K562 (cell line): ENCODE results near the gene ZNF625.
A peak's percentile ranks its signal among the peaks of the same experiment; 100 is the strongest.

Experiments
- CTCF ChIP-seq, 3 experiments: IDR thresholded peaks in 2 of 3; conservative IDR thresholded peaks in 1 of 3; 2 replicates each; pipeline ENCODE4 v1.5.1; 2011 to 2012; ENCODE audit warnings: low read length in 3 of 3, mild to moderate bottlenecking in 3 of 3, control low read depth in 2 of 3, improper control_type of control experiment in 1 of 3, inconsistent platforms in 1 of 3, low read depth in 1 of 3, mixed read lengths in 1 of 3, moderate library complexity in 1 of 3; ENCODE audit not compliant: insufficient read depth in 2 of 3
- IRF2 ChIP-seq: sonication (generic); formaldehyde crosslinking; IDR thresholded peaks from 2 replicates; pipeline ENCODE4 v1.8.1; 2022; ENCODE audit warnings: mild to moderate bottlenecking, missing genetic modification reagents
- MYBL2 ChIP-seq, 2 experiments: fragments of 450-650 bp in 1 of 2; sonication (generic) in 1 of 2; formaldehyde crosslinking in 1 of 2; IDR thresholded peaks; 2 replicates each; pipeline versions ENCODE4 v1.6.1 to v1.8.1; 2017 to 2022; ENCODE audit warnings: borderline replicate concordance in 1 of 2, inconsistent platforms in 1 of 2, low read depth in 1 of 2, mild to moderate bottlenecking in 1 of 2, missing genetic modification reagents in 1 of 2, moderate library complexity in 1 of 2
- POLR2AphosphoS5 ChIP-seq: IDR thresholded peaks from 2 replicates; pipeline ENCODE4 v1.6.1; 2011; ENCODE audit warnings: mild to moderate bottlenecking, low read depth, low read length, moderate library complexity; ENCODE audit not compliant: control insufficient read depth, insufficient read depth

GRCh38 chr19:12117201-12117970 is 39.1 kb downstream of the ZNF625 start:
- TF ChIP-seq CTCF (IDR thresholded peaks at IDR 0.05 in 2 of 3, conservative IDR thresholded peaks at IDR 0.05 in 1 of 3; ENCODE audit: insufficient read depth in 2 of 3, low read depth in 1 of 3, low read length in 3 of 3) (peak in 1 of 3 experiments; percentile 49; a peak in 2 of 6 replicates), POLR2AphosphoS5 (no peak), MYBL2 (IDR thresholded peaks at IDR 0.05; ENCODE audit: low read depth) (no peak), MYBL2 (CRISPR knock-in tag; IDR thresholded peaks at IDR 0.05; ENCODE audit: borderline replicate concordance) (no peak), IRF2 (CRISPR knock-in tag) (no peak)
